GM21367 (cell line): ENCODE measurements around the gene PDCD4.

Experiments used
- ATAC-seq: cut with Tn5 transposase; IDR thresholded peaks from one replicate; pipeline ENCODE4 v1.9.1; 2021; ENCODE audit not compliant: unreplicated experiment

Gene PDCD4

DNA sequence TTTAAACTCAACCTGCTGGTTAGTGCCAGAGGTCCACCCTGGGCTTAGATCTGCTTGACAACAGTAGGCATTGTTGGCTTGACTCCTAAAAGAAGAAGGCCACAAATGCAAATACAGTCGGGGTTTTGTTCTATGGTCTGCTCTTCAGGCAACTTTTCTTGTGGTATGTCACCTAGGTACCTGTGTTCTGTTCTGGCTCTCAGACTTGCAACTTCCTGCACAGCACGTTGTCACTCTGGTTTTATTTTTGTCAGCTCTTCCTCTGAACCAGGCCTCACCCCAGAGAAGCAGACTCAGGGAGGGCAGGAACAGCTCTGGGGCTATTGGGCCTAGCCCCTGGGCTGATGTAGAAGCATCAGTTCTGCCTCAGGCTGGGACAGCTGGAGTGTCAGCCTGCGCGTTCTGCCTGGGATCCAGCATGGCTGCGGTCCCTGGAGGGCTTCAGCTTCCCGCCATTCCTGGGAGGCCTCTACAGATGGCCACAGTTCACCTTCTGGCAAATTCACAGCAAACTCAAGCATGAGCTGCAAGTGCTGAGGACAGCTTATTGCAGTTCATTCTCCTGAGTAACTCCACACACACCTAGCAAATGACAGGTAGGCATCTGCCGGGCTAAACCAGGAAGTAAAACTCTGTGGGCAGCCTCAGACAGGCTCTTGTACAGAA is 11.0 kb upstream of the PDCD4 start:
- ATAC-seq = peak; percentile 46

DNA sequence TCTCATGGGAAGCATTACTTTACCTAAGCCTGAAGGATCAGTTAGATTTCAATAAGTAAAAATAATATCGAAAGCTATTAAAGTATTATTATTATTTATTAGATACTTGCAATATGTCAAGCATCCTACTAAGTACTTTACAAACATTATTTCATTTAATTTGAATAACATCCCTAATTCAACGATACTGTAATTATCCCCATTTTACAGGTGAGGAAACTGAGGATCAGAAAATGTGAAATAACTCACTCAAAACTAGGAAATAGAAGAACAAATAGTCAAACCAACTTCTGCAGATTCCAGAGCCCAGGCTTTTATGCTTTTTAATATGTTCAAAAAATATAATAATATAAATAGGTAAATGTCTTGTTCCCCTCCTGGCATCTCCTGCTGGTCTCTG is 10.3 kb upstream of the PDCD4 start:
- ATAC-seq = no peak

DNA sequence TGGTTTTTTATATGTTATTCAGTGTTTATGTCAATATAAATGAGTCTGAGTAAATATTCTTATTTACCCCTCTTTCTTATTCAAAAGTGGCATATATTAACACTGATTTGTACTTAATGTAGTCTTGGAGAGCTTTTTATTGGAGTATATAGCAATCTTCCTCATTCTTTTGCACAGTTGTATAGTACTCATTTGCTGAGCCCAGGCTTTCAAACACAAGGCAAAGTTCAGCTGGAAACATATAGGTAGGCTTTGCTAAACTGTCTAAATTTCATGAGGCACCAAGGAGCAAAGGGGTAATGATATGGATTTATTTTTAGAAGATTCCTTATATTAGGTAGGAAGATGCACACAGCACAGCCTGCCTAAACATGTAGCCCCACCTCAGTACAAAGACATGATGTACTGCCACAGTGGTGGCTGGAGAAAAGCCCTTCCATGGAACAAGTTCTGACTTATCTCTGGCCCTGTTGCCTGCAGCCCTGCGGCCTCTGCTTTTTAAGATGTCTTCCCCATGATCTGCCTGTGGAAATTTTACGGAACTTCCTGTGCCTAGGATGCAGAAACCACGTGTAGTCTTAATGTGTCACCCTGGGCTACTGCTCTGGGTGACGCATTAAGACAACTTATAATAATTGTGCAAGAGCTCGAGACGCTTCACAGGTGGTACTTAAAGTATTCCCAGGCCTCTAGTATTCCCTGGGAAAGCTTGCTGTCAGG is 9.6 kb upstream of the PDCD4 start:
- ATAC-seq = no peak

DNA sequence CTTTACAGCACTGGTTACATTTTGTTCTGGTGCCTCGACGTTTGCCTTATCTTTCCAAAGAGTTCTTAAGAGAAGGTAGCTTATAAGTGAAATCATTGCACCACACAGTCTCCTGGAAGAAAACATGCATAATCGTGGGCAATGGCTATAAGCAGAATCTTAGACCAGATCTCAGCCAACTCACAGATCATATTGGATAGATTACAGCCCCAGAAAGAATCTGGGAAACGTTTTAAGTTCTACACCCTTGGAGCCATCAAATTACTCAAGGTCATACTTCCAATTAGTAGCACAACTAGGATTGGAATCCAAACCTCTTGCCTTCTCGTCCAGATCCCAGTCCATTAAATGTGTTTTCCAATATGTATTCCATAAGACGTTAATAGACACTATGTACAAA is 8.8 kb upstream of the PDCD4 start:
- ATAC-seq = no peak

DNA sequence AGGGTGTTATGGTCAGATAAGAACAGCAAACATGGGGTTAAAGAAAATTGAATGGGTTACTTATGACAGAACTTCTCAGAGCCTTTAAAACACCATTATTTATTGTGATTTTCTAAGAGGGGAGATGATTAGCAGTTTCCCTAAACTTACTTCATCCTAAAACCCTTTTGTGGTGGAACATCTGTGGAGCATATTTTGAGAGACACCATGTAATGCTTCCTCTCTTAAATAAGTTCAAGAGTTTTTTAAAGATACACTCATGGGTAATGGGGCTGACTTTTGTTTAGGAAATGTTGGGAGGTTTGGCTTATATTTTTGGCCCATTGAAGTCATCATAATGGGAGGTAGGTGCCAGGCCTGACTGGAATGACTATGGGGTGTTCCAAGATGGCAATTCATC is 8.4 kb upstream of the PDCD4 start:
- no peak for ATAC-seq

DNA sequence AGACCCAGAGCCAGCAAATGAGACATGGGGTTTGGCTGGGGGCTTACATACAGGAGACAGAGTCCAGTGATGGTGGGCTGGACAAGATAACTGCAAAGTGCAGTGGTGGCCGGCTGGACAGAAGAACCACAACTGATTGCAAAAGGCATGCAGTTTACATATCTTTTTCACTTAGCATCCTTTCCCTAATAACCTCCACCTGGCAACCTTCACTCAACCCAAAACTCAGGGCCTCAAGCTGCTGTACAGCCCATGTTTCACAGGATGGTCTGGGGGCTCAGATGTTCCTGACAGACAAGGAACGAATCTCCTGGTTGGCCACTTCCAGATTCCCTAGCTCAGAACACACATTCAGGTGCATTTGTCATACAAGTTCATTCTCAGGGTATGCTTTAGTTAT is 7.8 kb upstream of the PDCD4 start:
- no peak for ATAC-seq

DNA sequence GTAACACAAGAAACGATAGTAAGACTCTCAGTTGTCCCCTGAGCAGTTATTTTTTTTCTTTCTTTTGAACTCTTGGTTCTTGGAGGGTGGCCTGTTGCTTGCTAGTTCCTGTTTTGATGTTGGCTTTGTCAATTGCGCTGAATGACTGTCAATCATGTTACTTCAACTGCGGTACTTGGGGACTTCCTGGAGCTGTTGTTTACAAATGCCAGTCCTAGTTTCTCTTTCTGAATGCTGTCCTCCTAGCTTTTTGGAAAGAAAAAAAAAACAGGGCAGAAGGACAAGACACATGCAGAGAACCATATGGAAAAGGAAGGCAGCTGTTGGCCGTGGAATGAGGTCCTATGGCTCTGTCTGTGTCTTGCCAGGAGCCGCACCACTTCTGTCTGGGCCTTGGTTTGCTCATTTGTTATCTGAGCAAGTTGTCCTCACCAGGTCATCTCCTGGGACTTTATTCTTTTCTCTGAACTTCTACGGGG is 7.0 kb upstream of the PDCD4 start:
- ATAC-seq = peak; percentile 45

- no peak for ATAC-seq
Observed at GRCh38 chr10:110865186-110865808, 6.4 kb upstream of the PDCD4 start.

DNA sequence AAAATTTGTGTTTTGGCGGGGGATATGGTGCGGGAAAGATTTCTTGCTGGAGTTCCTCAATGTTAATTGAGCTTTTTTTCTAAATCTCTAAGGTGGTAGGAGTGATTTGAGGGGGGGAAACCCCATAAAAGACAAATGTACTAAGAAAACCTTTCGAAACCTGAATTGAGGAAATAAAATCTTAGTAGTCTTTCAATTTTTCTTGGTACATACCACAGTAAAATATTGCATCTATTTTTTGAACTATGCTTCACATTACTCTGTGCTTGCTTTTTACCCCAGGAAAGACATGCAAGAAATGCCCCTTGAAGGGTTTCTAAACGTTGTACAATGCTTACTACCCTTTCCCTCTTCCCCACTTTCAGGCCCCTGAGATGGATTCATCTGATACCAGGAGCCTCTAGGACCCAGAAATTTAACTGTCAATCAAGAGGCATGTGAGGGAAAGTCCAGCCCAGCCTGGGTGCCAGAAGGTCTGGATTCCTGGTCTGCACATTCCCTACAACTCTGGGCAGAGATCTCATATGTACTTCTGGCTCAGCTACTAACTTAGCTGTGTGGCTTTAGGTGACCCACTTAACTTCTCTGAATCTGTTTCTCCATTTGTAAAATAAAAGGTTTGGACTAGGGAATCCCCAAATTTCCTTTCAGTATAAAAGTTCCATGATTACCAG is 5.8 kb upstream of the PDCD4 start:
- no peak for ATAC-seq

DNA sequence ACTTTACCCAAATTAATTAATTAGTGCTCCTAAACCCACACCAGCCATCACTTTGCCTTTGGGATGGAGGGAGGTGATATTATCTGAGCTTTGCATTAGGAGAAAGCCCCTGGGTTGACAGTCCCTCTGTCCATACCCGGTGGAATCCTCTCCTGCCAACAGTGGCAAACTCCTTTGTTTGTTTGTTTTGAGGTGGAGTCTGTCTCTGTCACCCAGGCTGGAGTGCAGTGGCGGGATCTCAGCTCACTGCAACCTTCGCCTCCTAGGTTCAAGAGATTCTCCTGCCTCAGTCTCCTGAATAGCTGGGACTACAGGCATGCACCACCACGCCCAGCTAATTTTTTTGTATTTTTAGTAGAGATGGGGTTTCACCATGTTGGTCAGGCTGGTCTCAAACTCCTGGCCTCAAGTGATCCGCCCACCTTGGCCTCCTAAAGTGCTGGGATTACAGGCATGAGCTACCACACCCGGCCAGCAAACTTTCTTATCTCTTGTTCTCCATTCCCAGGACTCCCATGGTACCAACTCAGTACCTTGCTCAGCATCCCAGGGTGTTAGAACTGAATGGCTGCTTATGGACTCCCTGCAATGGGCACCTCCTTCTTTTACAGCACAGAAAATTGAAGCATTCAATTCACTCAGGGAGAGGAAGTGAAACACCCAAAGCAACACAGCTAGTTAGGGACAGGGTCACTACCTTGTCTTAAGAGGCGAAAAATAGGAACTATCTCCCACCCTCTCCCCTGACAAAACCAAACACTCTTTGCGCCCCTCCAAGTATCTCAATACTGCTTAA is 4.5 kb upstream of the PDCD4 start:
- ATAC-seq = peak; percentile 29

- ATAC-seq = no peak
Observed at GRCh38 chr10:110867807-110868465, 3.8 kb upstream of the PDCD4 start.

GRCh38 chr10:110868981-110869380 is 2.7 kb upstream of the PDCD4 start:
- ATAC-seq = no peak

DNA sequence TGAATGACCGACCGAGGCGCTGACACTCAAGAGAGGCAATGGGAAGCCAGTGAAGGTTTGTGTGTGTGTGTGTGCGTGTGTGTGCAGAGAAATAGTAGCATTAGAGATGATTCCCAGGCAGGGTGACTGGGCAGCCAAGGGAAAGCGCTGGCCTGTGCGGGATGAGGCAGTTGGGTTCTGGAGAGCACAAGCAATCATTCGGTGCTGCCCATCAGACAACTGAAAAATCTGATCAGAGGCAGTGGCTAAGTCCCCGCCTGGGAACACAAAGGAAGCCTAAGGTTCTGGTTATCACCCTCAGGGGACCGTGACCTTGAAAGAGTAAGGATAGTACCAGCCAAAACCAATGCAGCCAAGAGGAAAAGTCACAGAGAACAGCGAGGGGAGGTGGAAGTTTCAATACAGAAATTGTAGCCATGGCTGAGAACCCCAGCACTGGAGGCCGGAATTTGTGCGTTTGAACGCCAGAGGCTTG is 868 bp upstream of the PDCD4 start:
- no peak for ATAC-seq

DNA sequence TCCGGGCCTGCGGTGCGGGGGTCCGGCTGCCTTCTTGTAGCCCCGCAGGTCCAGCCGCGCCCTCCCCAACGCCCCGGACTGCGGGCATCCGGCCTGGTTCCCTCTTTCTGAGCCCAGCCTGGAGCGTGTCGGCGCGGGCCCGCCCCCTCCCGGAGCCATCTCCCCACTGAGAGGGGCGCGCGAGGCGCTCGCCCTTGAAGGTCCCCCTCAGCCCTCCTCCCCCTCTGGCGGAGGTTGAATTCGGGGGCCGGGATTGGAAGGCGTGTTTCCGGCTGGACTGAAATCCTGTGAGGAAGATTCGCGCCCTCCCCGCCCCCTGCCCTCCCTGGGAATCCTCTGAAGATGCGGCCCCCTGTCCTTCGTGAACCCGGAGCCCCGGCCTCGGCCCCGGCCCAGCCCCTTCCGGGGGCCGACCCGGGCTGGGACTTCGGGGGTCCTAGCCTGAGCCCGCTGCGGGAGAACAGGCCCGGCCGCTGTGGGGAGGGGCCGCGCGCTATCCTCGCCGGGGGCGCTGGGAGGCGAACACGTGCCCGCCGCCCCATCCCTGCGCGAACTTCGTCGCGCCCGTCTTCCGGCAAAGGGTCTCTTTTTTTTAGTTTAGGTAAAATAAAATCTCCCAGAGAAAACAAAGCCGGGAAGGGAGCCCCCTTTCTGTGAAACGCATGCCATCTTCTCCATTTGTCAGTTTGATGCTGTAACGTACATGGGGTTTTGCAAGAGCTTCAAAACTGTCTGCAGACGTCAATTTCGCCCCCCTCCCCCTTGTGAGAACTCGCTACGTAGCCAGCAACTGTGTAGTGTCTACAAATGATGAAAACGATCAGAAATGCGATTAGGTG is 636 bp downstream of the PDCD4 start:
- peak; percentile 29 for ATAC-seq

GRCh38 chr10:110872984-110873923 is 1.5 kb downstream of the PDCD4 start:
- no peak for ATAC-seq

DNA sequence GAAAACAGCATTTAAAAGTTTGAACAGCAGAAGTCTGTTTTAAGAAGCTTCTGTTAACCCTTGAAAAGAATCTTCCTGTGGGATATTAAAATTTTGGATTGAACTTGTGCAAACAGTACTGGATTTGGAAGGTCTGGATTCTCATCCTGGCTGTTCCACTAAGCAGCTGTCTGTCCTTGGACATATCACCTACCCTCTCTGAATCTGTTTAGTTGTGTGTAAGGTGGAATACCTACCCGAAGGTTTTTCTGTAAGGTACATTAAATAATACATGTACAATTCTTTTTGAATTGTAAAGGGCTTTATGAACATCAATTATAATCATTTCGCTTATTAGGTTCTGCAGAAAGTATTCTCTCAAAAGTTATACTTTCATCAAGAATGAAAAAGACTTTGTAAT is 2.2 kb downstream of the PDCD4 start:
- ATAC-seq = no peak

DNA sequence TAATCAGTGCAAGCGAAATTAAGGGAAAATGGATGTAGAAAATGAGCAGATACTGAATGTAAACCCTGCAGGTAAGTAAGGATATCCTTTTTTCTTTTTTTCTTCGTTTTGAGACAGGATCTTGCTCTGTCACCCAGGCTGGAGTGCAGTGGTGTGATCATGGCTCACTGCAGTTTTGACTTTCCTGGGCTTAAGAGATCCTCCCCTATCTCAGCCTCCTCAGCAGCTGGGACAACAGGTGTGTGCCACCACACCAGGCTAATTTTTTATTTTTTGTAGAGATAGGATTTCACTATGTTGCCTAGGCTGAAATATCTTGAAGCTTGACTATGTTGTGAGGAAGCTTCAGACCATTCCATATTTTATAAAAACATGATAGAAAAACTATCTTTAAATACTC is 4.3 kb downstream of the PDCD4 start:
- no peak for ATAC-seq

- no peak for ATAC-seq
Observed at GRCh38 chr10:110876788-110877187, 5.1 kb downstream of the PDCD4 start.
